Cardiac ventricle fibroblast (primary cell): ENCODE measurements around the gene EVI5L. TPM values are rescaled to one million over a fixed set of nuclear protein-coding genes. Genes with fewer than 3 reads are reported as not detected.

Source experiments
- total RNA-seq: library from RNA; depleted of rRNA; stranded (reverse); fragments of >200 nt; gene quantifications from 2 replicates; pipeline ENCODE4 v1.2.3, GENCODE V29; 2015

Gene EVI5L
- 16.8 and 21.4 TPM in 2 replicates for total RNA-seq

GRCh38 chr19:7829561-7830271 lies at the start of gene EVI5L:
TSS of gene EVI5L (plus strand) at chr19:7830218. CDS start at chr19:7846543, 16,325 bp downstream.

GRCh38 chr19:7874076-7874896 lies 44.3 kb downstream of the EVI5L start, which contains the start of gene PRR36:
TSS of gene PRR36 (minus strand) at chr19:7874390. CDS start at chr19:7873689, 701 bp downstream.

GRCh38 chr19:7888145-7888825 lies 58.3 kb downstream of the EVI5L start, which contains the start of gene LRRC8E:
TSS of gene LRRC8E (plus strand) at chr19:7888510. CDS start at chr19:7895604, 7,094 bp downstream.

GRCh38 chr19:7903244-7904073 lies 73.4 kb downstream of the EVI5L start, which contains the start of gene MAP2K7:
TSS of gene MAP2K7 (plus strand) at chr19:7903877. CDS start at chr19:7903945, 68 bp downstream.

Other genes starting within 250 kb of the EVI5L start
- gene CAMSAP3, start 234.4 kb upstream of the EVI5L start, total RNA-seq = not detected in 2 replicates
- gene XAB2, start 200.7 kb upstream of the EVI5L start, total RNA-seq = 37.0 and 42.1 TPM in 2 replicates
- gene PET100, start 200.4 kb upstream of the EVI5L start, total RNA-seq = 10.3 and 11.2 TPM in 2 replicates
- not detected in 2 replicates for gene PCP2, start 196.5 kb upstream of the EVI5L start, total RNA-seq
- gene STXBP2, start 193.1 kb upstream of the EVI5L start, total RNA-seq = 19.1 and 20.1 TPM in 2 replicates
- gene RETN, start 161.2 kb upstream of the EVI5L start, total RNA-seq = not detected in 2 replicates
- gene MCEMP1, start 153.1 kb upstream of the EVI5L start, total RNA-seq = not detected in 2 replicates
- gene TRAPPC5, start 149.4 kb upstream of the EVI5L start, total RNA-seq = 83.4 and 88.0 TPM in 2 replicates
- gene FCER2, start 128.1 kb upstream of the EVI5L start, total RNA-seq = not detected in 2 replicates
- gene CLEC4G, start 98.1 kb upstream of the EVI5L start, total RNA-seq = not detected in 2 replicates
- not detected in 2 replicates for gene CD209, start 82.7 kb upstream of the EVI5L start, total RNA-seq
- not detected in 2 replicates for gene CLEC4M, start 67.0 kb upstream of the EVI5L start, total RNA-seq
- gene PRR36, start 44.2 kb downstream of the EVI5L start, total RNA-seq = 0.44 TPM in 1 of 2 replicates, not detected in the other
- gene LRRC8E, start 58.3 kb downstream of the EVI5L start, total RNA-seq = 4.1 and 4.6 TPM in 2 replicates
- gene MAP2K7, start 73.7 kb downstream of the EVI5L start, total RNA-seq = 6.8 and 8.5 TPM in 2 replicates
- 0.15 TPM in 1 of 2 replicates, not detected in the other for gene TGFBR3L, start 84.6 kb downstream of the EVI5L start, total RNA-seq
- gene SNAPC2, start 90.1 kb downstream of the EVI5L start, total RNA-seq = 30.2 and 31.1 TPM in 2 replicates
- gene CTXN1, start 95.9 kb downstream of the EVI5L start, total RNA-seq = 0.59 and 2.4 TPM in 2 replicates
- gene TIMM44, start 113.4 kb downstream of the EVI5L start, total RNA-seq = 38.7 and 41.6 TPM in 2 replicates
- 36.1 and 38.2 TPM in 2 replicates for gene ELAVL1, start 175.4 kb downstream of the EVI5L start, total RNA-seq
- not detected in 2 replicates for gene CCL25, start 222.5 kb downstream of the EVI5L start, total RNA-seq